Gastrocnemius medialis (tissue), 4 donors: ENCODE measurements around the gene SMYD5.

Source experiments
- POLR2A ChIP-seq, 2 donors: fragments of 450-650 bp; IDR thresholded peaks; one replicate each; pipeline ENCODE4 v1.6.1; 2017; ENCODE audit warnings: antibody characterized with exemption in 2 of 2, mild to moderate bottlenecking in 2 of 2, moderate library complexity in 2 of 2
- TF ChIP-seq, protein P1 (sequence below), 5 experiments: fragments of 450-650 bp in 3 of 5; fragments of 200-600 bp in 2 of 5; sonication (generic) in 2 of 5; IDR thresholded peaks in 4 of 5; conservative IDR thresholded peaks in 1 of 5; 1 replicate in 4 of 5; 2 replicates in 1 of 5; pipeline ENCODE4 v1.5.1; 2016 to 2019; ENCODE audit warnings: antibody characterized with exemption in 5 of 5, mild to moderate bottlenecking in 3 of 5, moderate library complexity in 3 of 5

DNA sequence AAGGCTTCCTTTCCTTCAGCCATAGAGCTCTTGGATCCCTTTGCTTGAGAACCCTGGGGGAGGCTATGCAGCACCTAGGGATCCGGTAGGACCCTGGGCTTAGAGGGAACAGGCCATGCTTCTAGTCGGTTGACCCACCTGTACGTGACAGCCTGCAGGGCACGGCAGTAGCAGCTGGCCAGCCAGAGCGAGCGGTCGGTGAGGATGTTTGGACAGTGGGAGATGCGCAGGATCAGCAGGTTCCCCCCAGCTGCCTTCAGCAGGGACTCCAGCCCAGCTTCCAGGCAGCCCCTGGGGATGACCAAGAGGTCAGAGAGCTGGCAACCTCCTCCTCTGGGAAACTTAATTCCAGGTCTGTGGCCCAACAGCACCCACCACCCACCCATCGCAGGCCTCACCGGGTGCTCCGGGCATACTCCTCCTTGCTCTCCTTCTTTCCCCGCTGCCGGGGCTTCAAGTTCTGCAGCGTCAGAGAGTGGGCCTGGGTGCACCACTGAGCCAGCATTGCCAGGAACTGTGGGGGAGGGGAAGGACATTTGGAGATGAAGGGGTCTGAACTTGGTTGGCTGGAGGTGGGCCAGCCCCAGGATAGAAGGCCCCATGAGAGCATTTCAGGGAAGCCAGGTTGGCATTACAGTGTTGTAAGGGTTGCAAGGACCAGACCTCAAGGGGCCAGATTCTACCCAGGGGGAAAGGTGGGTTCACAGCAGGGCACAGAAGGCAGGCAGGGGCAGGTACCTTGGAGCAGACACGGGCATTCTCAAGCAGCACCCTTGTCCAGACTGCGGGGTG, 49.7 kb downstream of the SMYD5 start:
- no peak for TF ChIP-seq POLR2A (IDR thresholded peaks at IDR 0.05)
- TF ChIP-seq, protein P1, sequence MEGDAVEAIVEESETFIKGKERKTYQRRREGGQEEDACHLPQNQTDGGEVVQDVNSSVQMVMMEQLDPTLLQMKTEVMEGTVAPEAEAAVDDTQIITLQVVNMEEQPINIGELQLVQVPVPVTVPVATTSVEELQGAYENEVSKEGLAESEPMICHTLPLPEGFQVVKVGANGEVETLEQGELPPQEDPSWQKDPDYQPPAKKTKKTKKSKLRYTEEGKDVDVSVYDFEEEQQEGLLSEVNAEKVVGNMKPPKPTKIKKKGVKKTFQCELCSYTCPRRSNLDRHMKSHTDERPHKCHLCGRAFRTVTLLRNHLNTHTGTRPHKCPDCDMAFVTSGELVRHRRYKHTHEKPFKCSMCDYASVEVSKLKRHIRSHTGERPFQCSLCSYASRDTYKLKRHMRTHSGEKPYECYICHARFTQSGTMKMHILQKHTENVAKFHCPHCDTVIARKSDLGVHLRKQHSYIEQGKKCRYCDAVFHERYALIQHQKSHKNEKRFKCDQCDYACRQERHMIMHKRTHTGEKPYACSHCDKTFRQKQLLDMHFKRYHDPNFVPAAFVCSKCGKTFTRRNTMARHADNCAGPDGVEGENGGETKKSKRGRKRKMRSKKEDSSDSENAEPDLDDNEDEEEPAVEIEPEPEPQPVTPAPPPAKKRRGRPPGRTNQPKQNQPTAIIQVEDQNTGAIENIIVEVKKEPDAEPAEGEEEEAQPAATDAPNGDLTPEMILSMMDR (IDR thresholded peaks at IDR 0.05 in 4 of 5, conservative IDR thresholded peaks at IDR 0.05 in 1 of 5), result no peak
